HepG2 (cell line): ENCODE results near the gene RPLP2. TPM values are rescaled to one million over a fixed set of nuclear protein-coding genes. Genes with fewer than 3 reads are reported as not detected.

Source experiments
- ATAC-seq: fragments of 200-7000 bp; cut with Tn5 transposase; 3 replicates; pipeline ENCODE4 v1.9.1; 2020; ENCODE audit warnings: mild to moderate bottlenecking, moderate library complexity
- BruUV-seq: library from RNA; stranded (reverse); fragments of 400-500 nt; replicated peaks from 2 replicates; lab custom pipeline; 2021; lab: Mats Ljungman, UMichigan
- CTCF ChIA-PET: fragments of 300-600 bp; formaldehyde crosslinking; extraction: SDS; loops from one replicate; lab custom pipeline; 2021; ENCODE audit warnings: low total read pairs, inconsistent platforms, low intra/inter-chr PET ratio; lab: Yijun Ruan, JAX
- POLR2A ChIA-PET: fragments of 350-600 bp; sonication (Branson Sonifier 250); formaldehyde crosslinking; loops from one replicate; lab custom pipeline; 2020; ENCODE audit warnings: antibody characterized with exemption, inconsistent platforms; lab: Yijun Ruan, JAX
- DNase-seq: peaks from one replicate; pipeline ENCODE4 v3.0.0-alpha.2; 2015; ENCODE audit warnings: low spot score
- FAIRE-seq: peaks from 3 replicates; lab custom pipeline; 2011; peaks lifted over from hg19 to GRCh38; lab: Jason Lieb, UNC
- H2AFZ ChIP-seq: one replicate; pipeline ENCODE4 v1.6.1; 2011; ENCODE audit warnings: low read length, inconsistent platforms
- H3K27ac ChIP-seq: fragments of 300-600 bp; 3 replicates; pipeline ENCODE4 v1.8.0; 2011; ENCODE audit warnings: mixed run types, mild to moderate bottlenecking, mixed read lengths, low read length, inconsistent platforms; ENCODE audit not compliant: insufficient read depth; ENCODE audit errors: extremely low read length
- H3K27me3 ChIP-seq, 2 experiments: fragments of 200-600 bp in 1 of 2; 2 replicates in 1 of 2; 3 replicates in 1 of 2; pipeline versions ENCODE4 v1.6.0 to v1.8.0; 2011; ENCODE audit warnings: low read length in 2 of 2, mild to moderate bottlenecking in 2 of 2, moderate library complexity in 2 of 2, inconsistent platforms in 1 of 2; ENCODE audit not compliant: insufficient read depth in 2 of 2, control insufficient read depth in 1 of 2
- H3K36me3 ChIP-seq, 2 experiments: fragments of 200-600 bp in 1 of 2; replicated peaks in 1 of 2; 2 replicates in 1 of 2; 3 replicates in 1 of 2; pipeline versions ENCODE4 v1.5.1 to v1.8.0; 2011; ENCODE audit warnings: low read length in 2 of 2, inconsistent platforms in 1 of 2; ENCODE audit not compliant: insufficient read depth in 2 of 2, control insufficient read depth in 1 of 2
- H3K4me1 ChIP-seq: 2 replicates; pipeline ENCODE4 v1.5.1; 2012; ENCODE audit warnings: low read length, inconsistent platforms; ENCODE audit not compliant: insufficient read depth
- H3K4me2 ChIP-seq: 2 replicates; pipeline ENCODE4 v1.6.0; 2011; ENCODE audit warnings: low read depth, low read length, inconsistent platforms
- H3K4me3 ChIP-seq, 3 experiments: fragments of 200-600 bp in 1 of 3; sonication (generic), shearing (Covaris generic) in 1 of 3; replicated peaks in 1 of 3; 2 replicates each; pipeline ENCODE4 v1.5.1; 2011 to 2016; ENCODE audit warnings: low read length in 3 of 3, inconsistent platforms in 2 of 3, low read depth in 2 of 3, mild to moderate bottlenecking in 2 of 3, control low read depth in 1 of 3, mixed read lengths in 1 of 3; ENCODE audit not compliant: insufficient read depth in 1 of 3
- H3K79me2 ChIP-seq: one replicate; pipeline ENCODE4 v1.6.1; 2011; ENCODE audit warnings: low read length, inconsistent platforms; ENCODE audit not compliant: insufficient read depth
- H3K9ac ChIP-seq: 2 replicates; pipeline ENCODE4 v1.6.0; 2011; ENCODE audit warnings: mild to moderate bottlenecking, low read depth, low read length, inconsistent platforms; ENCODE audit not compliant: insufficient read depth
- H3K9me3 ChIP-seq: 2 replicates; pipeline ENCODE4 v1.5.1; 2012; ENCODE audit warnings: mild to moderate bottlenecking, low read length
- H4K20me1 ChIP-seq: 2 replicates; pipeline ENCODE4 v1.6.0; 2011; ENCODE audit warnings: inconsistent platforms, mild to moderate bottlenecking, low read length, moderate library complexity; ENCODE audit not compliant: insufficient read depth
- FIP1L1 ChIP-seq: fragments of 200-400 bp; formaldehyde crosslinking; IDR thresholded peaks from 2 replicates; pipeline ENCODE4 v1.6.1; 2018; ENCODE audit warnings: low read depth, mild to moderate bottlenecking, low read length, moderate library complexity, borderline replicate concordance; ENCODE audit not compliant: insufficient read depth
- HNRNPK ChIP-seq: fragments of 200-400 bp; formaldehyde crosslinking; IDR thresholded peaks from 2 replicates; pipeline ENCODE4 v1.6.1; 2018; ENCODE audit warnings: low read length, low read depth, moderate library complexity, mild to moderate bottlenecking; ENCODE audit not compliant: poor library complexity, severe bottlenecking
- IKZF1 ChIP-seq: fragments of 450-650 bp; IDR thresholded peaks from 2 replicates; pipeline ENCODE4 v1.7.1; 2016
- JUND ChIP-seq: sonication (generic); formaldehyde crosslinking; IDR thresholded peaks from 2 replicates; pipeline ENCODE4 v1.8.0; 2022; ENCODE audit warnings: mild to moderate bottlenecking, missing genetic modification reagents
- KDM6A ChIP-seq: IDR thresholded peaks from 2 replicates; pipeline ENCODE4 v1.6.1; 2016; ENCODE audit warnings: low read depth
- MIXL1 ChIP-seq: IDR thresholded peaks from 2 replicates; pipeline ENCODE4 v1.6.1; 2016
- SALL2 ChIP-seq: sonication (generic); formaldehyde crosslinking; IDR thresholded peaks from 2 replicates; pipeline ENCODE4 v1.8.1; 2023; ENCODE audit warnings: mild to moderate bottlenecking, missing genetic modification reagents, inconsistent platforms
- ZFP41 ChIP-seq: sonication (generic); formaldehyde crosslinking; IDR thresholded peaks from 2 replicates; pipeline ENCODE4 v1.4.0; 2020; ENCODE audit warnings: mild to moderate bottlenecking, missing genetic modification reagents, borderline replicate concordance
- ZNF615 ChIP-seq: sonication (generic); formaldehyde crosslinking; IDR thresholded peaks from 2 replicates; pipeline ENCODE4 v1.5.0; 2020; ENCODE audit warnings: mild to moderate bottlenecking, missing genetic modification reagents, borderline replicate concordance
- ZNF766 ChIP-seq: sonication (generic); formaldehyde crosslinking; IDR thresholded peaks from 2 replicates; pipeline ENCODE4 v1.5.0; 2020; ENCODE audit warnings: missing genetic modification reagents, borderline replicate concordance
- ZSCAN22 ChIP-seq: sonication (generic); formaldehyde crosslinking; IDR thresholded peaks from 2 replicates; pipeline ENCODE4 v1.4.0; 2020; ENCODE audit warnings: mild to moderate bottlenecking, missing genetic modification reagents
- ZZZ3 ChIP-seq: sonication (generic); formaldehyde crosslinking; IDR thresholded peaks from 2 replicates; pipeline ENCODE4 v1.4.0; 2020; ENCODE audit warnings: missing genetic modification reagents, mild to moderate bottlenecking, borderline replicate concordance
- WGBS: methylation state at CpG from one replicate; pipeline ENCODE4 v1.1.6; 2017; ENCODE audit warnings: low lambda C conversion rate; 5-methylcytosine and 5-hydroxymethylcytosine counted together
- in situ Hi-C: cut with HindIII; loops from 2 replicates; pipeline ENCODE4 v1.10.0; 2017; ENCODE audit warnings: low pct_unique_long_range_greater_than_20kb; ENCODE audit not compliant: extremely low pct_ligation_motif_present
- intact Hi-C: fragments of 100-400 bp; cut with micrococcal nuclease; formaldehyde crosslinking; loops from one replicate; pipeline ENCODE4 v1.10.0; 2022; ENCODE audit not compliant: unreplicated experiment
- polyA plus RNA-seq, 8 experiments: library from polyadenylated mRNA; depleted of rRNA in 3 of 8; stranded (reverse) in 7 of 8; unstranded in 1 of 8; fragments of >200 nt; fragmentation: Illumina TruSeq in 4 of 8; extraction: Trizol in 4 of 8; gene quantifications; 2 replicates each; pipeline versions ENCODE4 v1.2.1 to v1.2.3, GENCODE V29; 2011 to 2016; ENCODE audit warnings: low read depth in 4 of 8, missing spikeins in 1 of 8, mixed read lengths in 1 of 8; ENCODE audit not compliant: insufficient read depth in 1 of 8
- total RNA-seq, 5 experiments: library from RNA; depleted of rRNA; stranded (reverse); fragments of >200 nt; fragmentation: Illumina TruSeq; extraction: Trizol; gene quantifications; 2 replicates each; pipeline ENCODE4 v1.2.3, GENCODE V29; 2016; ENCODE audit warnings: low read depth in 1 of 5
- TF ChIP-seq, protein P1 (sequence below): sonication (generic); formaldehyde crosslinking; IDR thresholded peaks from 2 replicates; pipeline ENCODE4 v1.8.0; 2022; ENCODE audit warnings: mild to moderate bottlenecking, missing genetic modification reagents, borderline replicate concordance
- TF ChIP-seq, protein P2 (sequence below): sonication (generic); formaldehyde crosslinking; IDR thresholded peaks from 2 replicates; pipeline ENCODE4 v1.4.0; 2020; ENCODE audit warnings: mild to moderate bottlenecking, missing genetic modification reagents
- TF ChIP-seq, protein P3 (sequence below): sonication (generic); formaldehyde crosslinking; IDR thresholded peaks from 2 replicates; pipeline ENCODE4 v1.5.0; 2020; ENCODE audit warnings: missing genetic modification reagents

The RPLP2 gene
- total and polyA plus RNA-seq, 2 of the 13 experiments (the other 11 are each of a cell fraction or from before 2014, with no cell fraction given): 978 to 2,106 TPM

DNA sequence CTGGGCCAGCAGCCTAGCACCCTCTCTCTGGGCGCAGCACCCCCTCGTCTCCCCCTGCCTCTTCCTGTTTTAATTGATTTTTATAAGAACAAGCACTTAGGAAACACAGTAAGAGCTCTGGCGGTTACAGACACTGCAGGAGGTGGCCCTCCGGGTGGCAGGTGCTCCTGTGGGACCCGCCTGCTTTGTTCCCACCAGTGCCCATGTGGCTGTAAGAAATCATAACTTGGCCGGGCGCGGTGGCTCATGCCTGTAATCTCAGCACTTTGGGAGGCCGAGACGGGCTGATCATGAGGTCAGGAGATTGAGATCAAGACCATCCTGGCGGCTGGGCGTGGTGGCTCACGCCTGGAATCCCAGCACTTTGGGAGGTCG lies 51.3 kb downstream of the RPLP2 start:
- Histone ChIP-seq H3K4me1 (no peaks in the 10 kb centered on the region), H3K27me3 (no peaks in the 10 kb centered on the region), H4K20me1 (no peaks in the 10 kb centered on the region; the same call in 1 of the 2 replicates), H2AFZ (no peak overlapping the region), H3K4me2 (no peak overlapping the region), H3K9me3 (no peaks in the 10 kb centered on the region), H3K36me3 (peaks cover 0 to 3% of the 10 kb centered on the region in 2 experiments; a peak in 2 of 5 replicates), H3K79me2 (no peaks in the 10 kb centered on the region), H3K27ac (no peak overlapping the region), H3K4me3 (no peak overlapping the region), H3K9ac (no peak overlapping the region)
- intact Hi-C loops: no loop called here
- in situ Hi-C loops: no loop called here
- no peak for FAIRE-seq
- TF ChIP-seq SALL2 (no peak), IKZF1 (no peak), JUND (no peak), KDM6A (no peak), ZNF766 (CRISPR knock-in tag) (no peak), ZSCAN22 (no peak), ZNF615 (no peak), ZFP41 (CRISPR knock-in tag) (no peak), FIP1L1 (no peak), MIXL1 (no peak), ZZZ3 (CRISPR knock-in tag) (no peak), HNRNPK (no peak)
- TF ChIP-seq, protein P1, sequence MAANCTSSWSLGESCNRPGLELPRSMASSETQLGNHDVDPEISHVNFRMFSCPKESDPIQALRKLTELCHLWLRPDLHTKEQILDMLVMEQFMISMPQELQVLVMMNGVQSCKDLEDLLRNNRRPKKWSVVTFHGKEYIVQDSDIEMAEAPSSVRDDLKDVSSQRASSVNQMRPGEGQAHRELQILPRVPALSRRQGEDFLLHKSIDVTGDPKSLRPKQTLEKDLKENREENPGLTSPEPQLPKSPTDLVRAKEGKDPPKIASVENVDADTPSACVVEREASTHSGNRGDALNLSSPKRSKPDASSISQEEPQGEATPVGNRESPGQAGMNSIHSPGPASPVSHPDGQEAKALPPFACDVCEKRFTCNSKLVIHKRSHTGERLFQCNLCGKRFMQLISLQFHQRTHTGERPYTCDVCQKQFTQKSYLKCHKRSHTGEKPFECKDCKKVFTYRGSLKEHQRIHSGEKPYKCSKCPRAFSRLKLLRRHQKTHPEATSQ (CRISPR knock-in tag): no peak
- TF ChIP-seq, protein P2, sequence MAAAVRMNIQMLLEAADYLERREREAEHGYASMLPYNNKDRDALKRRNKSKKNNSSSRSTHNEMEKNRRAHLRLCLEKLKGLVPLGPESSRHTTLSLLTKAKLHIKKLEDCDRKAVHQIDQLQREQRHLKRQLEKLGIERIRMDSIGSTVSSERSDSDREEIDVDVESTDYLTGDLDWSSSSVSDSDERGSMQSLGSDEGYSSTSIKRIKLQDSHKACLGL (CRISPR knock-in tag): no peak
- TF ChIP-seq, protein P3, sequence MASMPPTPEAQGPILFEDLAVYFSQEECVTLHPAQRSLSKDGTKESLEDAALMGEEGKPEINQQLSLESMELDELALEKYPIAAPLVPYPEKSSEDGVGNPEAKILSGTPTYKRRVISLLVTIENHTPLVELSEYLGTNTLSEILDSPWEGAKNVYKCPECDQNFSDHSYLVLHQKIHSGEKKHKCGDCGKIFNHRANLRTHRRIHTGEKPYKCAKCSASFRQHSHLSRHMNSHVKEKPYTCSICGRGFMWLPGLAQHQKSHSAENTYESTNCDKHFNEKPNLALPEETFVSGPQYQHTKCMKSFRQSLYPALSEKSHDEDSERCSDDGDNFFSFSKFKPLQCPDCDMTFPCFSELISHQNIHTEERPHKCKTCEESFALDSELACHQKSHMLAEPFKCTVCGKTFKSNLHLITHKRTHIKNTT: no peak
- CTCF ChIA-PET: no interaction called here
- POLR2A ChIA-PET: no interaction called here
- no peak for ATAC-seq
- BruUV-seq: no TSS peak
- no peak for DNase-seq
- 96% methylated on average over 14 of the region's 14 CpGs for WGBS
